ENCODE data around the gene CX3CR1.

The CX3CR1 gene

DNA sequence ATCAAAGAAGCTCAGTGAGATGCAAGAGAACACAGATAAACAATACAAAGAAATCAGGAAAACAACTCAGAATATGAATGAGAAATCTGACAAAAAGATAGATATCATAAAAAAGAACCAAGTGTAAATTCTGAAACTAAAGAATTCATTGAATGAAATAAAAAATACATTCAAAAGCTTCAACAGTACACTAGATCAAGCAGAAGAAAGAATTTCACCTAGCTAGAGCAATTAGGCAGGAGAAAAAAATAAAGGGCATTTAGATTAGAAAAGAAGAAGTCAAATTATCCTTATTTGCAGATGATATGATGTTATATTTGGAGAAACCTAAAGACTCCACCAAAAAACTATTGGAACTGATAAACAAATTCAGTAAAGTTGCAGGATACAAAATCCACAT lies 19.4 kb upstream of the CX3CR1 start:
- Histone ChIP-seq H3K9ac (no peak overlapping the region), H3K27me3 (ENCODE audit: control insufficient read depth, insufficient read depth, low read length) (no peaks in the 10 kb centered on the region), H3K27ac (no peak overlapping the region), H3K9me3 (ENCODE audit: control insufficient read depth, low read length) (no peaks in the 10 kb centered on the region), H3K36me3 (ENCODE audit: control insufficient read depth, insufficient read depth, low read length) (no peaks in the 10 kb centered on the region), H3K4me1 (no peaks in the 10 kb centered on the region), H3K4me3 (ENCODE audit: low read depth, low read length) (no peak overlapping the region), H3K4me2 (ENCODE audit: low read length) (no peak overlapping the region), H2AFZ (no peak overlapping the region), H3K79me2 (no peaks in the 10 kb centered on the region)
- TF ChIP-seq, protein P1, sequence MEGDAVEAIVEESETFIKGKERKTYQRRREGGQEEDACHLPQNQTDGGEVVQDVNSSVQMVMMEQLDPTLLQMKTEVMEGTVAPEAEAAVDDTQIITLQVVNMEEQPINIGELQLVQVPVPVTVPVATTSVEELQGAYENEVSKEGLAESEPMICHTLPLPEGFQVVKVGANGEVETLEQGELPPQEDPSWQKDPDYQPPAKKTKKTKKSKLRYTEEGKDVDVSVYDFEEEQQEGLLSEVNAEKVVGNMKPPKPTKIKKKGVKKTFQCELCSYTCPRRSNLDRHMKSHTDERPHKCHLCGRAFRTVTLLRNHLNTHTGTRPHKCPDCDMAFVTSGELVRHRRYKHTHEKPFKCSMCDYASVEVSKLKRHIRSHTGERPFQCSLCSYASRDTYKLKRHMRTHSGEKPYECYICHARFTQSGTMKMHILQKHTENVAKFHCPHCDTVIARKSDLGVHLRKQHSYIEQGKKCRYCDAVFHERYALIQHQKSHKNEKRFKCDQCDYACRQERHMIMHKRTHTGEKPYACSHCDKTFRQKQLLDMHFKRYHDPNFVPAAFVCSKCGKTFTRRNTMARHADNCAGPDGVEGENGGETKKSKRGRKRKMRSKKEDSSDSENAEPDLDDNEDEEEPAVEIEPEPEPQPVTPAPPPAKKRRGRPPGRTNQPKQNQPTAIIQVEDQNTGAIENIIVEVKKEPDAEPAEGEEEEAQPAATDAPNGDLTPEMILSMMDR (IDR thresholded peaks at IDR 0.05): no peak

DNA sequence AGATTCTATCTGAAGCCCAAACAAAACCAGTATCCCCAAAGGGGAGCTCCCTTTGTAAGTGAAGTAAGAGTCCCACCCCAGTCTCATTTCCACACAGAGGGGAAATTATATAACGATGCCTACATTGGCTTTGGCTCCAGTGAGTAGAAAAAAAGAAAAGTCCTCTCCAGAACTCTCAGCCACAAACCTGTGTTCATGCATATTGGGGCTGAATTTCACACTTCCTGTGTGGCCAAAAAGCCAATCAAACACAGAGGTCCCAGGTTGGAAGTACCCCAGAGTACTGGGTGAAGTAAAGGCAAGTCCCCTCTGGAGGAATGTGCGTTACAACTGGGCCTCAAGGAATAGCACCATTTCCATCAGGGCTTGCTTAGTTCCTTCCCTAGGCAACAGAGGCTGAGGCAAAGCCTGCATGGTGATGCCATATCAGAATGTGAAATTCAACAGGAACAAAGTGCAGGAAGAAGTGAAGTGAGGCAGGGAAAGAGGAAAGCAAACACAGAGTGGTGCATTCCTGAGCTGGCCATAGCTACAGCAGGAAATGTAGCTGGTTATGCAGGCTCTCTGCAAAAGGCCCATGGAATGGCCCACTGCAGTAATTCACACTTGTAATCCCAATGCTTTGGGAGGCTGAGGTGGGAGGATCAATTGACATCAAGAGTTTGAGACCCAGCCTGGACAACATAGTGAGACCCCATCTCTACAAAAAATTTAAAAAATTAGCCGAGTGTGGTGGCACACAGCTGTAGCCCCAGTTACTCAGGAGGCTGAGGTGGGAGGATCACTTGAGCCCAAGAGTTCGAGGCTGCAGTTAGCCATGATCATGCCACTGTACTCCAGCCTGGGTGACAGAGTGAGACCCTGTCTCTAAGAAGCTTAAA lies 16.6 kb upstream of the CX3CR1 start:
- no peak overlapping the region for H3K4me2 ChIP-seq (ENCODE audit: low read length)
- H3K36me3 ChIP-seq (ENCODE audit: control insufficient read depth, insufficient read depth, low read length): no peaks in the 10 kb centered on the region
- no peak overlapping the region for H2AFZ ChIP-seq
- H3K9me3 ChIP-seq (ENCODE audit: control insufficient read depth, low read length): no peaks in the 10 kb centered on the region
- H3K79me2 ChIP-seq: no peaks in the 10 kb centered on the region
- H3K4me3 ChIP-seq (ENCODE audit: low read depth, low read length): no peak overlapping the region
- H3K27ac ChIP-seq: no peak overlapping the region
- H3K27me3 ChIP-seq (ENCODE audit: control insufficient read depth, insufficient read depth, low read length): no peaks in the 10 kb centered on the region
- TF ChIP-seq, protein P1 (IDR thresholded peaks at IDR 0.05): no peak
- no peaks in the 10 kb centered on the region for H3K4me1 ChIP-seq
- H3K9ac ChIP-seq: no peak overlapping the region

DNA sequence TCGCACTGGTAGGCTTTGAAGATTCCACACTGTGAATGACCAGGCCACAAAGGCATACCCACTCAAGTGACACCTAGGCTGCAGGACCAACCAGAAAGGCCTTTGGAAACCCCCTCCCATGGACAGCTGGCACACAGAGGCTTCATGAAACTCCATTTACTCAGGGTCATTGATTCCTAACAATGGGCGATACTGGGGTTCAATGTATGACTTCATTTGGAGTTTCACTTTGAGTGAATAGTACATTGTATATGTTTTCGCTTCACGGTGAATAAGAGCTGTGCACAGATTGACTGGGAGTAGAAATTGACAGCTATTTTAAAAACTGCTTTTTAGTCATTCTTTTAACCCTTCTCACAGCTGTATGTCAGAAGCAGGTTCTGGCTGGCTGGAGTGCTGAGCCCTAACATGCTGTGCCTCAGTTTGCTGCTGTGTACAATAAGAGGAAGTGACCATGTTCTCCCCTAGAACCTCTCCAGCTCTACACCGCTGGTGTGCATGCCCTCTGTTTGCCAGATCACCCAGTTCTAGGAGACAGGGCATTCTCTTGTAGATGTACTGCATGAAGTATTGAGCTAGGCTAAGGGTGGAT lies 15.4 kb upstream of the CX3CR1 start:
- no peak overlapping the region for H3K4me3 ChIP-seq (ENCODE audit: low read depth, low read length)
- TF ChIP-seq, protein P1 (IDR thresholded peaks at IDR 0.05): no peak
- no peaks in the 10 kb centered on the region for H3K79me2 ChIP-seq
- no peaks in the 10 kb centered on the region for H3K4me1 ChIP-seq
- no peak overlapping the region for H3K27ac ChIP-seq
- H3K9me3 ChIP-seq (ENCODE audit: control insufficient read depth, low read length): no peaks in the 10 kb centered on the region
- H3K4me2 ChIP-seq (ENCODE audit: low read length): no peak overlapping the region
- no peaks in the 10 kb centered on the region for H3K27me3 ChIP-seq (ENCODE audit: control insufficient read depth, insufficient read depth, low read length)
- no peak overlapping the region for H2AFZ ChIP-seq
- no peak overlapping the region for H3K9ac ChIP-seq
- H3K36me3 ChIP-seq (ENCODE audit: control insufficient read depth, insufficient read depth, low read length): no peaks in the 10 kb centered on the region

DNA sequence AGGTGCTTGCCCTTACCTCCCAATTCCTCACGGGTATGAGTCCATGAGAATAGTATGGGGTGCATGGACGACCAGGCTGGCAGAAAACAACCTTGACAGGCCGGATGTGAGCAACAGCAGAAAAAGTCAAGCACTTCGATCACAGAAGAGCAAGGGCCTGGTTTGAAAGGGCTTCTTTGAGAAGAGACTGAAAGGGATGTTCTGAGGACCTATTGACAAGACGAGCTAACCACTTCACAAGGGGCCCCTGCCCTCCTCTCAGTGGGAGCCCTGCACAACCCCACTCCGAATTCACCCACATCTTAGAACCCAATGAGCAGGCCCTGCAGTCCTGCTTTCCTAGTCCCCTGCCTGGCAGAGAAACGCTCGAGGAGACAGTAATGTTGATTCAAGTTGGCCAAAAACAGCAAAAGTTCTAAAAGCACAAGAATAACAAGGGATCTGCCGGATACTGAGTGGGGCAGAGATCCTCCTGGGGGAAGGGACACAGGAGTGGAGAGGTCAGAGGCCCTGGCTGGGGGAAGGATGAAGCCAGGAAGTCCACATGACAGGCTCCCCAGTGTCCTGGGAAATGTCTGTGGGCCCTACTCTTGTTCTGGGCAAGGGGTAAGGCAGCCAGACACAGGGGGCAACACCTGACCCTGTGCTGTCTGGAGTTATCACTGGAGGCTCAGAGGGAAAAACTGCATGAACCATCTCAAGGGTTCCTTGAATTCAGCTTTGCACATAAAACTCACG lies 14.8 kb upstream of the CX3CR1 start:
- TF ChIP-seq, protein P1 (IDR thresholded peaks at IDR 0.05): no peak
- no peaks in the 10 kb centered on the region for H3K27me3 ChIP-seq (ENCODE audit: control insufficient read depth, insufficient read depth, low read length)
- no peak overlapping the region for H3K27ac ChIP-seq
- no peak overlapping the region for H3K4me3 ChIP-seq (ENCODE audit: low read depth, low read length)
- no peaks in the 10 kb centered on the region for H3K9me3 ChIP-seq (ENCODE audit: control insufficient read depth, low read length)
- no peaks in the 10 kb centered on the region for H3K79me2 ChIP-seq
- no peak overlapping the region for H3K4me2 ChIP-seq (ENCODE audit: low read length)
- no peaks in the 10 kb centered on the region for H3K4me1 ChIP-seq
- H2AFZ ChIP-seq: no peak overlapping the region
- no peaks in the 10 kb centered on the region for H3K36me3 ChIP-seq (ENCODE audit: control insufficient read depth, insufficient read depth, low read length)
- no peak overlapping the region for H3K9ac ChIP-seq
